Calu3 (cell line): ENCODE data around the gene FAM43A. TPM values are rescaled to one million over a fixed set of nuclear protein-coding genes. Genes with fewer than 3 reads are reported as not detected.

Source experiments
- BruUV-seq: library from RNA; stranded (reverse); fragments of 400-500 nt; replicated peaks from 2 replicates; lab custom pipeline; 2021; lab: Mats Ljungman, UMichigan
- CTCF ChIA-PET: fragments of 300-600 bp; sonication (Branson Sonifier 250); formaldehyde crosslinking; loops from one replicate; lab custom pipeline; 2022; ENCODE audit warnings: antibody characterized with exemption; lab: Charles Lee
- DNase-seq: peaks from one replicate; pipeline ENCODE4 v3.0.0; 2022
- H3K27ac Mint-ChIP-seq: one replicate; pipeline ENCODE4 v1.8.0; 2022; ENCODE audit warnings: mixed read lengths; ENCODE audit not compliant: unreplicated experiment
- H3K27me3 Mint-ChIP-seq: one replicate; pipeline ENCODE4 v1.8.0; 2022; ENCODE audit warnings: mixed read lengths; ENCODE audit not compliant: unreplicated experiment
- H3K36me3 Mint-ChIP-seq: one replicate; pipeline ENCODE4 v1.8.0; 2022; ENCODE audit warnings: mild to moderate bottlenecking, moderate library complexity, mixed read lengths; ENCODE audit not compliant: insufficient read depth, unreplicated experiment
- H3K4me1 Mint-ChIP-seq: one replicate; pipeline ENCODE4 v1.8.0; 2022; ENCODE audit warnings: mild to moderate bottlenecking, low read depth, mixed read lengths; ENCODE audit not compliant: unreplicated experiment
- H3K4me3 Mint-ChIP-seq: one replicate; pipeline ENCODE4 v1.8.0; 2022; ENCODE audit warnings: mild to moderate bottlenecking, low read depth, moderate library complexity, mixed read lengths; ENCODE audit not compliant: unreplicated experiment
- H3K9me3 Mint-ChIP-seq: one replicate; pipeline ENCODE4 v1.8.0; 2022; ENCODE audit warnings: low read depth, mixed read lengths; ENCODE audit not compliant: unreplicated experiment
- intact Hi-C: fragments of 100-400 bp; cut with micrococcal nuclease; formaldehyde crosslinking; loops from one replicate; pipeline ENCODE4 v1.10.0; 2022; ENCODE audit not compliant: unreplicated experiment
- total RNA-seq: library from RNA; stranded (reverse); gene quantifications from 2 replicates; pipeline ENCODE4 v1.2.3, GENCODE V29; 2022
- TF ChIP-seq, protein P1 (sequence below): fragments of 200-600 bp; IDR thresholded peaks from one replicate; pipeline ENCODE4 v1.8.0; 2022; ENCODE audit warnings: antibody characterized with exemption; ENCODE audit not compliant: unreplicated experiment

The FAM43A gene
- total RNA-seq, 1 experiment from 2014 or later: 1.8 TPM

DNA sequence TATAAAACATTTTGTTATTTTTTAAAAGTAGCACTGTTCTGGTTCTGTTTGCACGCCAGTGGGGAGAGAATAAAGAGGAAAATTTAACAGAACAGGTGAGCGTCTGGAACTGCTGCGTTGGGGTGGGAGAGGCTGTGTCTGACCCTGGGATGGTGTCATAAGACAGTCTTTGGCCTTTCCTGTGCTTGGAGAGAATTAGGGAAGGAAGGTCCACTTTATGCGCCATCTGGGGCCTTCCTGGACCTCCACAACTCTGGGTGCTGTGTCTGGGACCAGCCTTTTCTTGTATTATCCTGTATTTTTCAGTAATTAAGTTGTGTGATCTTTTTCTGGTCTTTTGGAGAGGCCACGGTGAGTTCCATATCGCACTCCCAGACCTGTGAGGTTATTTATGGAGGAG lies 3.3 kb downstream of the FAM43A start:
- Mint-ChIP-seq H3K27me3 (peaks cover 48% of the 10 kb centered on the region), H3K4me3 (no peak overlapping the region), H3K4me1 (peaks cover 8% of the 10 kb centered on the region), H3K36me3 (peaks cover 23% of the 10 kb centered on the region), H3K9me3 (no peaks in the 10 kb centered on the region), H3K27ac (no peak overlapping the region)
- no TSS peak for BruUV-seq
- intact Hi-C loops: loop anchor here (10.0 kb wide), 3 partner anchors 76 to 826 kb away; no protein-coding TSS in a partner anchor
- DNase-seq: no peak
- TF ChIP-seq, protein P1, sequence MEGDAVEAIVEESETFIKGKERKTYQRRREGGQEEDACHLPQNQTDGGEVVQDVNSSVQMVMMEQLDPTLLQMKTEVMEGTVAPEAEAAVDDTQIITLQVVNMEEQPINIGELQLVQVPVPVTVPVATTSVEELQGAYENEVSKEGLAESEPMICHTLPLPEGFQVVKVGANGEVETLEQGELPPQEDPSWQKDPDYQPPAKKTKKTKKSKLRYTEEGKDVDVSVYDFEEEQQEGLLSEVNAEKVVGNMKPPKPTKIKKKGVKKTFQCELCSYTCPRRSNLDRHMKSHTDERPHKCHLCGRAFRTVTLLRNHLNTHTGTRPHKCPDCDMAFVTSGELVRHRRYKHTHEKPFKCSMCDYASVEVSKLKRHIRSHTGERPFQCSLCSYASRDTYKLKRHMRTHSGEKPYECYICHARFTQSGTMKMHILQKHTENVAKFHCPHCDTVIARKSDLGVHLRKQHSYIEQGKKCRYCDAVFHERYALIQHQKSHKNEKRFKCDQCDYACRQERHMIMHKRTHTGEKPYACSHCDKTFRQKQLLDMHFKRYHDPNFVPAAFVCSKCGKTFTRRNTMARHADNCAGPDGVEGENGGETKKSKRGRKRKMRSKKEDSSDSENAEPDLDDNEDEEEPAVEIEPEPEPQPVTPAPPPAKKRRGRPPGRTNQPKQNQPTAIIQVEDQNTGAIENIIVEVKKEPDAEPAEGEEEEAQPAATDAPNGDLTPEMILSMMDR: no peak
- CTCF ChIA-PET: interaction anchor here (0.5 kb wide), 1 partner anchor 1371 kb away, joined by 4 read pairs; no protein-coding TSS in a partner anchor

DNA sequence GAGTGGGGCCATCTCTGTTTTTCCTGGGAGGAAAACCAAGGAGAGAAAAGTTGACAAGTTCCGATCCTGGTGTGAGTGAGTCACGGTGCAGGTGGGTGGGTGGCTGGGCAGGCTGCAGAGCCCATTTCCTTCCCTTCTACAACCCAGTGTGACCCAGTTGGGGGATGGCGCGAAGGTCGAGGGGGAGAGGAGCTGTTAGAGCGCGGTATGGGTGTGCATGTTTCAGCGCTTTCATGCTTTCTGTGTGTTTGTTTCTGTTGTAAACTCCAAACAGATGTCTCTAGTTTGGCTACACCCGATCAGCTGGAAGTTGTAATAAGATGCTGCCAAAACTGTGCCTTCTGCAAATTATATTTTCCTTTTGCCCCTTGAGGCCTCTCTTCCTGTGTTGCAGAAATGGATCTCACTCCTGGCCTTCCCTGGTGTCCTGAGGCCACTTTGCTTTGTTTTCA lies 3.8 kb downstream of the FAM43A start:
- TF ChIP-seq, protein P1: no peak
- CTCF ChIA-PET: interaction anchor here (0.7 to 1.0 kb wide), 2 partner anchors 13 to 833 kb away, joined by 3 to 4 read pairs; no protein-coding TSS in a partner anchor
- H3K27ac Mint-ChIP-seq: no peak overlapping the region
- no peaks in the 10 kb centered on the region for H3K9me3 Mint-ChIP-seq
- DNase-seq: no peak
- H3K4me1 Mint-ChIP-seq: peaks cover 6% of the 10 kb centered on the region
- H3K36me3 Mint-ChIP-seq: peaks cover 23% of the 10 kb centered on the region
- H3K27me3 Mint-ChIP-seq: peaks cover 54% of the 10 kb centered on the region
- intact Hi-C loops: loop anchor here (10.0 kb wide), 3 partner anchors 75 to 825 kb away; no protein-coding TSS in a partner anchor
- BruUV-seq: no TSS peak
- no peak overlapping the region for H3K4me3 Mint-ChIP-seq

GRCh38 chr3:194690501-194691372 lies 5.1 kb downstream of the FAM43A start:
- Mint-ChIP-seq H3K9me3 (no peaks in the 10 kb centered on the region), H3K27ac (no peak overlapping the region), H3K36me3 (peaks cover 19% of the 10 kb centered on the region), H3K4me1 (peaks cover 6% of the 10 kb centered on the region), H3K27me3 (peaks cover 59% of the 10 kb centered on the region), H3K4me3 (no peak overlapping the region)
- CTCF ChIA-PET: interaction anchor here (0.6 to 1.0 kb wide), 3 partner anchors 8 to 89 kb away, joined by 3 to 4 read pairs (median 4); no protein-coding TSS in a partner anchor
- no TSS peak for BruUV-seq
- intact Hi-C loops: no loop called here
- DNase-seq: no peak
- TF ChIP-seq, protein P1: no peak

- TF ChIP-seq, protein P1: no peak
- CTCF ChIA-PET: interaction anchor here (0.6 to 0.9 kb wide), 2 partner anchors 9 to 88 kb away, joined by 3 to 4 read pairs; no protein-coding TSS in a partner anchor
- no TSS peak for BruUV-seq
- Mint-ChIP-seq H3K9me3 (no peaks in the 10 kb centered on the region), H3K36me3 (peaks cover 9% of the 10 kb centered on the region), H3K27me3 (peaks cover 59% of the 10 kb centered on the region), H3K4me3 (no peak overlapping the region), H3K27ac (no peak overlapping the region), H3K4me1 (peaks cover 6% of the 10 kb centered on the region)
- no peak for DNase-seq
- intact Hi-C loops: no loop called here
Observed at GRCh38 chr3:194691481-194692283, 6.0 kb downstream of the FAM43A start.
